ENCODE measurements around the gene GPHN. TPM values are rescaled to one million over a fixed set of nuclear protein-coding genes. Genes with fewer than 3 reads are reported as not detected.
A peak's percentile ranks its signal among the peaks of the same experiment; 100 is the strongest.

Gene GPHN
- total RNA-seq, 6 experiments from 2014 or later: 21.2 to 81.7 (median 40.2) TPM

- no peaks in the 10 kb centered on the region for H3K27me3 ChIP-seq
- intact Hi-C loops (cut with DNase I): no loop called here
- WGBS (ENCODE audit: insufficient coverage, low coverage, low lambda C conversion rate, missing lambda C conversion rate): 89% methylated on average over 1 of the region's 1 CpG
- no peak for TF ChIP-seq POLR2A (IDR thresholded peaks at IDR 0.05)
- TF ChIP-seq CTCF (IDR thresholded peaks at IDR 0.05): no peak
- DNase-seq: no peak
- H3K36me3 ChIP-seq: no peaks in the 10 kb centered on the region
- ATAC-seq: no peak
- H3K9me3 ChIP-seq: no peaks in the 10 kb centered on the region
- H3K27ac ChIP-seq: no peak overlapping the region
- no peak overlapping the region for H3K4me3 ChIP-seq
- no peaks in the 10 kb centered on the region for H3K4me1 ChIP-seq
Observed at GRCh38 chr14:66842911-66843512, 335.1 kb downstream of the GPHN start.

- Histone ChIP-seq H3K36me3 (no peaks in the 10 kb centered on the region), H3K4me1 (no peaks in the 10 kb centered on the region), H3K27me3 (no peaks in the 10 kb centered on the region), H3K9me3 (no peaks in the 10 kb centered on the region), H3K27ac (no peak overlapping the region), H3K4me3 (no peak overlapping the region)
- DNase-seq (no peak), ATAC-seq (no peak)
- intact Hi-C loops (cut with DNase I): no loop called here
- 76% methylated on average over 4 of the region's 4 CpGs for WGBS (ENCODE audit: insufficient coverage, low coverage, low lambda C conversion rate, missing lambda C conversion rate)
- TF ChIP-seq CTCF (IDR thresholded peaks at IDR 0.05): no peak
- TF ChIP-seq POLR2A (IDR thresholded peaks at IDR 0.05): no peak
Observed at GRCh38 chr14:66850258-66850888, 342.4 kb downstream of the GPHN start.

- DNase-seq (no peak), ATAC-seq (no peak)
- Histone ChIP-seq H3K27ac (no peak overlapping the region), H3K9me3 (no peaks in the 10 kb centered on the region), H3K4me1 (peaks cover 0 to 6% (median 0%) of the 10 kb centered on the region in 4 donors), H3K36me3 (no peaks in the 10 kb centered on the region), H3K27me3 (no peaks in the 10 kb centered on the region), H3K4me3 (no peak overlapping the region)
- intact Hi-C loops (cut with DNase I): no loop called here
- WGBS (ENCODE audit: insufficient coverage, low coverage, low lambda C conversion rate, missing lambda C conversion rate): 85% methylated on average over 3 of the region's 3 CpGs
- no peak for TF ChIP-seq POLR2A (IDR thresholded peaks at IDR 0.05)
- TF ChIP-seq CTCF (IDR thresholded peaks at IDR 0.05): no peak
Observed at GRCh38 chr14:66853311-66853710, 345.4 kb downstream of the GPHN start.

- H3K9me3 ChIP-seq: no peaks in the 10 kb centered on the region
- DNase-seq (peak in 1 of 3 donors; percentile 49), ATAC-seq (peak in 3 of 4 donors; percentile 48 to 73 (median 49))
- peaks cover 0 to 17% (median 0%) of the 10 kb centered on the region in 4 donors for H3K4me1 ChIP-seq
- WGBS (ENCODE audit: insufficient coverage, low coverage, low lambda C conversion rate, missing lambda C conversion rate): 79% methylated on average over 2 of the region's 4 CpGs
- no peaks in the 10 kb centered on the region for H3K36me3 ChIP-seq
- no peak overlapping the region for H3K27ac ChIP-seq
- no peak for TF ChIP-seq CTCF (IDR thresholded peaks at IDR 0.05)
- H3K4me3 ChIP-seq: no peak overlapping the region
- no peaks in the 10 kb centered on the region for H3K27me3 ChIP-seq
- intact Hi-C loops (cut with DNase I): no loop called here
Observed at GRCh38 chr14:66857867-66858266, 349.9 kb downstream of the GPHN start.

Measured in right lobe of liver (tissue), 6 donors.